Limb (tissue), 2 donors: Measurements from ENCODE around the gene TRIM28.
"Not testable (repeated sequence)": the region's sequence is repeated elsewhere in the genome, so short reads cannot be mapped to it uniquely, and the experiment has no call there.

Source experiments
- DNase-seq, 2 donors: peaks; one replicate each; pipeline ENCODE4 v3.0.0-alpha.2; 2016; ENCODE audit errors: extremely low spot score in 2 of 2

The TRIM28 gene

DNA sequence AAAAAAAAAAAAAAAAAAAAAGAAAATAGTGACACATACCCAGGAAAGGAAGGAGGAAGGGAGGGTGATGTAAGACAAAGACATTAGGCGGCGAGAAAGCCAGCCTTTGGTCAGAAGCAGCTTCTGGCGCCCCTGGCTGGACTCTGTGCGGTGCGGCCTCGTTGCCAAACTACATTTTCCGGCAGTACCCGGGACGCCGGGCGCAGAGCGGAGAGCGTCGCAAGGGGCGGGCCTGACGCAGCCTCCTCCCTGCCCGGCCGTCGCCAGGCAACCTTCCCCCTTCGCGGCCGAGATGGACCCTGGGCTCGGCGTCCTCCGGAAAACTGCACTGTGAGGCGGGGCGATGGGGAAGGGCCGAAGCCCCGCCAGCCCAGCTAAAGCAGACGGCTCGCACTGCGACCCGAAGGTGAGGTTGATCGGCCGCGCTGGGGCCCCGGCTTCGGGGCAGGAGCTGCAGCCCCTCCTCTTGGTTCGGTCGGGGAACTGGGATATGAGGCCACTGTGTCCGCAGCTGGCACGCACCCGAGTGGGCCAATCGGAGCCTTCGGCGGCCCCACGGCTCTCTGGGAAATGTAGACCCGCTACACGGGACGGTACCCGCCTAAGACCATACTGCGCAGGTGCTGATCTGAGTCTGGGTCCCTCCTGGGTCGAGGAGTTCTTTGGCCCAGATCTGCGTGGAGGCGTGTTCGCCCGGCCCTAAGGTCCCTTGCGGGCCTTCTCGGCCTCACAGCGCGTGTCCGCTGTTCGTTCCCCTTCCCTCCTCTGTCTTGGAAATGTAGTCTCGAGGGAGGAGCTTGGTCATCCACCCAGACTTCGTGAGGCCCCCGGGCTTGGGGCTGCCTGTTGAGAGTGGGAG is 31.5 kb downstream of the TRIM28 start:
- peak; percentile 93 for DNase-seq

DNA sequence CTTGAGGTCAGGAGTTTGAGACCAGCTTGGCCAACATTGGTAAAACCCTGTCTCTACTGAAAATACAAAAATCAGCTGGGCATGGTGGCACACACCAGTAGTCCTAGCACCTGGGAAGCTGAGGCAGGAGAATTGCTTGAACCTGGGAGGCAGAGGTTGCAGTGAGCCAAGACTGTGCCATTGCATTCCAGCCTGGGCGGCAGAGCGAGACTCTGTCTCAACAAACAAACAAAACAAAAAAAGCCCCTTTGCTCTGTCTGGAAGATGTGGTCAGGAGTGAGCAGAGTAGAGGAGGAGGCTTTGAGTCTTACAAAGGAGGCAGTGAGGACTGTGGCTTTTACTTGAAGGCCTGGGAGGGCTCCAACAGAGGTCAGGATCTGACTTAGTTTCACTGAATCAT is 33.7 kb downstream of the TRIM28 start:
- not testable (repeated sequence) for DNase-seq

DNA sequence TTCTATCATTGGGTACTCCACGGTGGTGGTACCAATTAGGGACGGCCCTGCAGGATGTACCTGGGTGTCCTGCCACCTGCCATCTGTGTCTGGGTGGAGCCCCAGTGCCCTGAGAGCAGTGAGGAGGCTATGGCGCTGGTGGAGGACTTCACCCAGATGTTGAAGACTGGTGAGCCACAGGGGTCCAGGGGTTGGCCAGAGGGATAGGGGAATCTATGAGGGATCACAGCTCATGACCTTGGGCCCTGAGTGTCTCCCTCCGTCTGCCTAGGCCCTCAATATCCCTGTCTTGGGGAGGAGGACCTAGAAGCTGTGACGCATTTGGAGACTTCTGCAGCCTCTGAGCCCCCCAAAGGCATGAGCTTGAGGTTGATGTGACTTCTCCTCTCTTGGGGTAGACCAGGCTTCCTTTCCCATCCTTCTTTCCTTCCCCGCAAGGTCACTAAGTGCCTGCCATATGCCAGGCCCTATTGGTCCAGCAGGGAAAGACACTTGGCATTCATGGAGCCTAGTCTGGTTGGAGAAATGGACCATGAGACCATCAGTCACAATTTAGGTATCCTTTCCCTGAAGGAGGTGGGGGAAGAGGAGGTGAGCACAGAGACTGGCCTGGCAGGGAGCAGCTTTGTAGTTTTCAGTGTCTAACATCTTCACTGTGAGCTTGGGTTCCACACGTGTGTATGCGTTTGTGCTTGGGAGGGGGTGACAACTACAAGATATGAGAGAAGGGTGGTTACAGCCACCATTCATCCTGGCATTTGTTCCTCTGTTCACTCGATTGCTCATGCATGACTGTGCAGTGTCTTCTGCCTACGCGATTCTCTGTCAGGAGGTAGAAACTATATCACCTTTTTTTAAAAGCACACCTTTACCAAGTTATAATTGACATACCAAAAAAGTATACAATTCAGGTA is 34.4 kb downstream of the TRIM28 start:
- DNase-seq: no peak

DNA sequence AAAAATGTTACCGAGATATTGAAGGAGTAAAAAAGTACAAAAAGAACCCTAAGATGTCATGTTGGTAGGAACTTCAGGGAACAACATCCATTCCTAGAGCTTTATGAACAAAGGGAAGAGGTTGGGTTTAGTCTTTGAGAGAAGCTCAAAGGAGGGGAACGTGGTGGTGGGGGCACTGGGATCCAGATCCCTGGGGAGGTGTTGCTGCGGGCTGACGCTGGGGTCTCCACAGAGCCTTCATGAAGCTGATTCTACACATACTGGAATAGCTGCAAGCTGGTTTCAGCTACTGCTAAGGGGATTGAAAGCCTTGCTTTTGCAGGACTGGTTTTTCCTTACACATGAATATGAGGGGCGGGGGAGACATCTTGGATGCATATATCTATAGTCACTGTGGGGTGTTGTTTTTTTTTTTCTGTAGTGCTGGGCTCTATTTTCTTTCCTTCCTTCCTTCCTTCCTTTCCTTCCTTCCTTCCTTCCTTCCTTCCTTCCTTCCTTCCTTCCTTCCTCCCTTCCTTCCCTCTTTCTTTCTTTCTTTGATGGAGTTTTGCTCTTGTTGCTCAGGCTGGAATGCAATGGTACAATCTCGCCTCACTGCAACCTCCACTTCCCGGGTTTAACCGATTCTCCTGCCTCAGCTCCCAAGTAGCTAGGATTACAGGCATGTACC is 35.7 kb downstream of the TRIM28 start:
- DNase-seq: peak in 1 of 2 donors; percentile 12

DNA sequence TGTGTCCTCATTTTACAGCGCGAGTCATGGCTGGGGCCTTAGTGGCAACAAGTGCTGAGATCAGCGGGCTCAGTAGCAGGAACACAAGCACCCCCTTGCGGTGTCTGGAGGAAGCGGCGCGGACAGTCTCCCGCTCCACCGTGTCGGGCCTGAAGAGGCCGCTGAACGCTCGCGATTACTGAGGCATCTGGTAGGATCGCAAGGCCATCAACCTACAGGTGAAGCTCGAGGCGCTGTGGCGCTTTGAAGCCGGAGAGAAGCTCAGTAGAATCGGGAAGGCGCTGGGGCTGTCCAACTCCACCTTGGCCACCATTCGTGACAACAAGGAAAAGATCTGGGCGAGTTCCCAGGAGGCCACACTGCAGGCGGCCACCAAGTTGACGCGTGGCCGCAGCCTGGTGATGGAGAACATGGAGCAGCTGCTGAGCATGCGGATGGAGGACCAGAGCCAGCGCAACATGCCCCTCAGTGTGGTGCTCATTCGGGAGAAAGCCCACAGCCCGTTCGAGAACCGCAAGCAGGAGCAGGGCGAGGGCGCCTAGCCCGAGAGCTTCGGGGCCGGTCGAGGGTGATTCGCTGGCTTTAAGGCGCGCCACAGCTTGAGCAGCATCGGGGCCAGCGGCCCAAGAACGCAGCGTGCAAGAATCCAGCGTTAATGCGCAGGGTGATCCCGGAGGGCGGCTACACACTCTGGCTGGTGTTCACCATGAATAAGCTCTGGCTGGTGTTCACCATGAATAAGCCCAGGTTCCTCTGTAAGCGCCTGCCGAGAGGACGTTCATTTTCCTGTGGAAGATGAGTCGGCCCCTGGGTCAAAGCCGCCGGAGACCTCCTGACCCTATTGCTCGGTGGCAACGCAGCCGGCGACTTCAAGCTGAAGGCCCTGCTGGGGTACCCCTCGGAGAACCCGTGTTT is 37.6 kb downstream of the TRIM28 start:
- peak; percentile 79 to 85 for DNase-seq

DNA sequence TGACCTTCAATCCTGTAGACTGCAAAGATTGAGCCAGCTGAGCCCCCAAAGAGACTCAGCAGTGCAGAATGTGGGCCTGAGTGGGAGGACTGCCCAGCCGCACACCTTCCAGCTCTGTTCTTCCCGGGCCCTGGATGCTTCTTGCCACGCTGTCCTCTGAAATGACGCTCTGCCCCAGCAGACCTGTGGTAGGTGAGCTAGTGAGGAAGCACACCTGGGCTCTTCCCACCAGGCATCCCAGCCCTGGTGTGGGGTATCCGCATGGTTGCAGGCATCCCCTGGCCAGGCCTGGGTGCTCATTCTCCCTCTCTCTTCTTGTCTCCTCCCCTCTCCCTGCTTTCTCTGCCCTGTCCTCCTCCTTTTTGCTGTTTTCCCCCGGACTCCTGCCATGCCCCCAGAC is 39.1 kb downstream of the TRIM28 start:
- no peak for DNase-seq

DNA sequence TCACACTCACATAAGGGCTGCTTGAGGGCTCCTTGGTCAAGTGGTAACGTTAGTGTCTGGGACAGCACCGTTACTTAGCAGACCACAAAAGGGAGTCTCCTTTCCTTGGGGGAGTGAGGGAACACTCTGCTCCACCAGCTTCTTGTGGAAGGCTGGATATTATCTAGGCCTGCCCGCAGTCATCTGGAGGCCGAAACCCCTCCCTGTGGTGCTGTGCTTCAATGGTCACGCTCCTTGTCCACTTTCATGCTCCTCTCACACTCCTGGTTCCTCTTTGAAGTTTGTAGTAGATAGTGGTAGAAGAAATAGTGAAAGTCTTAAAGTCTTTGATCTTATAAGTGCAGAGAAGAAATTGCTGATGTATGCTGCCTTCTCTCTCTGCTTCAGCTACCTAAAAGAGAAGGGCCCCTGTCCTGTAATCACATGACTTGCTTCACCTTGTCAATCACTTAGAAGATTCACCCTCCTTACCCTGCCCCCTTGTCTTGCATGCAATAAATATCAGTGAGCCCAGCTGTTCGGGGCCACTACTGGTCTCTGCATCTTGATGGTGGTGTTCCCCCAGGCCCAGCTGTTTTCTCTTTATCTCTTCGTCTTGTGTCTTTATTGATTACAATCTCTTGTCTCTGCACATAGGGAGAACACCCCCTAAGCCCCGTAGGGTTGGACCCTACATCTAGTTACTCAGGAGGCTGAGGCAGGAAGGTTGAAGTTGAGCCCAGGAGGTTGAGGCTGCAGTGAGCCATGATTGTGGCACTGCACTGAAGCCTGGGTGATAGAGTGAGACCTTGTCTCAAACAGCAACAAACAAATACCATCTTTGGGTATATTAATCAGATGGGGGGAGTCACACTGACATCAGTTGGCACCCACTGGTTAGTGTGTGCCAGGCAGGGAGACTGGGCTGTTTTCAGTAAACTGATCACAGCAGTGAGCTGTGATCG is 40.9 kb downstream of the TRIM28 start:
- no peak for DNase-seq

DNA sequence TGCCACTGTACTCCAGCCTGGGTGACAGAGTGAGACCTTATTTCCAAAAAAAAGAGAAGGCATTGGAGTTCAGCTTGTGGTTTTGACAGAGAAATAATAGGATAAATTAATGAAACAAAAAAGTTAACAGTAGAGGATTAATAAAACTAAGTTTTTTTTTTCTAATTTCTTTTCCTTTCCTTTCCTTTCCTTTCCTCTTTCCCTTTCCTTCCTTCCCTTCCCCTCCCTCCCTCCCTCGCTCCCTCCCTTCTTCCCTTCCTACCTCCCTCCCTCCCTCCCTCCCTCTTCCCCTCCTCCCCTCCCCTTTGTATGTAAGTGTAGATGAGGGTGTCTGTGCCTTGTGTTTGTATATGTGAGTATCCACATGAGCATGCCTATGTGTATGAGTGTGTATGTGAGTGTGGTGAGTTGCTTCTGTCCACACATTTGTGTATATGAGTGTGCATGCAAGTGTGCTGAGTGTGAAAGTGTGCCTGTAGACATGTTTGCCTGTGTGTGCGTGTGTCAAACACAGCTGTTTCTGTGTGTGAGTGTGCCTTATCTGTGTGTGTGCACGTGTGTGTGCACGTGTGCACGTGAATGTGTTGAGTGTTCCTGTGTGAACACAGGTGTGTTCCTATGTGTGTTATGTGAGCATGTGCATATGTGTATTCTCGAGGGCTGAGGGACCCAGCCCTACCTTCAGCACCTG is 41.7 kb downstream of the TRIM28 start:
- no peak for DNase-seq

DNA sequence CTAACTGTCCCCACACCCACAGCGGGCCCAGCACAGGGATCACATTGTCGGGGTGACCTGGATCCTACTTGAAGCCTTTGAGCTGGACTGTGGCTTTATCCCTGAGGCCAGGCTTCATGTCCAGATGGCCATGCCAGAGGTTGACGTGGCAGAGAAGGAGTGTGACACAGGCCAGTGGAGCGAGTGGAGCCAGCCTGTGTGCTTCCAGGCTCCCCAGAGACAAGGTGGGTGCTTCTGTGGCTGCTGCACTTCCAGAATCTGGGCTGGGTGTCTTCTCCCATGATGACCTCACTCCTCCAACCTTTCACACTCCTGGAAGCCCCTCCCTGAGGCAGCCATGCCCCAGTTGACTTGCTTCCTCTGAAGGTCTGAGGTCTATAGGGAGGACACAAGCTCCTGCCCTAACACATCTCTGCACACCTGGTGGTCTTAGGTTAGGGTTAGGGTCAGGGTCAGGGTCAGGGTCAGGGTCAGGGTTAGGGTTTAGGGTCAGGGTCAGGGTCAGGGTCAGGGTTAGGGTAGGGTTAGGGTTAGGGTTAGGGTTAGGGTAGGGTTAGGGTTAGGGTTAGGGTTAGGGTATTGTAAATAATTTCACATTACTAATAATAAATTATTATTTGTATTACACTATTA is 42.4 kb downstream of the TRIM28 start:
- DNase-seq: peak in 1 of 2 donors; percentile 38
